ENCODE results near the gene DNAJB6. TPM values are rescaled to one million over a fixed set of nuclear protein-coding genes. Genes with fewer than 3 reads are reported as not detected.

DNAJB6 gene
- 264 to 288 TPM (median 268 TPM) in 3 replicates for total RNA-seq (2021)
- Bru-seq, nascent RNA: percentile 95 among the genes with signal in this experiment
- long read RNA-seq, experiment 1, full-length matches to known transcripts: 1,381 of 1,600 reads
- long read RNA-seq, experiment 1, partial matches to known transcripts: 77 of 1,600 reads
- long read RNA-seq, experiment 1, other reads (novel, unspliced or antisense): 142 of 1,600 reads
- long read RNA-seq, experiment 2, full-length matches to known transcripts: 210 of 347 reads
- long read RNA-seq, experiment 2, partial matches to known transcripts: 75 of 347 reads
- long read RNA-seq, experiment 2, other reads (novel, unspliced or antisense): 62 of 347 reads
- long read RNA-seq, experiment 3, transcript DNAJB6-204 (8 exons, 1,609 nt): major isoform, 493 of 624 reads
- long read RNA-seq, experiment 3, transcript DNAJB6-201 (10 exons, 2,527 nt): minor isoform, 33 of 624 reads
- long read RNA-seq, experiment 3, partial matches to known transcripts: 30 of 624 reads
- long read RNA-seq, experiment 3, other reads (novel, unspliced or antisense): 65 of 624 reads

DNA sequence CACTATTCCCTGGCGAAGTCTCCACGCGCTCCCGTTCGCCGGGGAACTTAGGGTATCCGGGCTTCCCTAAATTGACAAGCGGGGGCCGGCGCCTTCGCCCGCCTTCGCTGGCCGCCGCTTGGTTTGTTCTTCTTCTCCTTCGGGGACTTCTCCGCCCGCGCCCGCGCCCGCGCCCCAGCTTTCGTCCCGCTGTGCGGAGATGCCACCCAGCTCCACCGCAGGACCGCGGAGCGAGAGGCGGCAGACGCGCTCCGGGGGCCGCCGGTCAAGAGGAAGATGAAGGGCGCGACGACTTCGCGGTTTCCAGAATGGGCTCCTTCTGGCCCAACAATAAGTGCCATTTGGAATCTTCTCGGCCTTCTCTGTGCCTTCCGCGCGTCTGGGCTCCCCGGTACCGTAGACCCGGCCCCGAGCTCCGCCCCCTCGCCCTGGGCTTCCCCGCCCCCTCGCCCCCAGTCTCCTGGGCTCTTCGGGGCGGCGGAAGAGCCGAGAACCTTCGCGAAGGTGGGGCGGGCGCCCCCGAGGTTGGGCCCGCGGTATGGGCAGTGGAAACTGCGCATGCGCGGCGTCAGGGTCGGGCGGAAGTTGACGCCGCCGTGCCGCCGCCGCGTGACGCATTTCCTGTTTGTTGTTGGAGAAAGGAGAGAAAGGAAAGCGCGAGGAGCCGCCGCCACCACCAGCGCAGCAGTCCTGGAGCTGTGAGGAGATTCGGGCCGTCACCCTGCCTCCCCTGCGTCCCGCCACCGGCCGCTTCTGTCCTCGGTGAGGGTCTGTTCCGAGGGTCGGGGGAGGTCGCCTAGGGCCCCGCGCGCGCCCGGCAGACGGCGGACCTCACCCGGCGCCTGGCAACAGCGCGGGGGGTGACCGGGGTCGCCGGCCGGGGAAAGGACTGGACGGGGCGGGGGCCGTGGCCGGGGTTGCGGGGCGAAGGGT lies at the start of gene DNAJB6:
Gene DNAJB6 (plus strand): TSS at position 622 of the 933 bp plus-strand sequence. CDS start 21,569 bp downstream, outside the sequence.
- ChIA-PET POLR2A (interaction anchor here (0.5 to 2.9 kb wide), 5 partner anchors 14 to 29 kb away, joined by 3 to 12 read pairs (median 3); no protein-coding TSS in a partner anchor), CTCF (interaction anchor here (2.0 kb wide), 1 partner anchor 9 kb away, joined by 7 read pairs; no protein-coding TSS in a partner anchor)
- Mint-ChIP-seq H3K27ac (peak within 1 kb of the TSS; percentile 97), H3K4me1 (peaks cover 50% of the 10 kb centered on the region), H3K36me3 (peaks cover 32% of the 10 kb centered on the region), H3K4me3 (peak within 1 kb of the TSS; percentile 88), H3K27me3 (ENCODE audit: low read depth) (no peaks in the 10 kb centered on the region; the same call in 1 of the 2 replicates), H3K9me3 (no peaks in the 10 kb centered on the region)
- ATAC-seq (peak; percentile 83), DNase-seq (ENCODE audit: low spot score) (peak; percentile 94)
- no peak for TF ChIP-seq MXD4 (CRISPR knock-in tag; IDR thresholded peaks at IDR 0.05; ENCODE audit: borderline replicate concordance)
- TF ChIP-seq, protein P1, sequence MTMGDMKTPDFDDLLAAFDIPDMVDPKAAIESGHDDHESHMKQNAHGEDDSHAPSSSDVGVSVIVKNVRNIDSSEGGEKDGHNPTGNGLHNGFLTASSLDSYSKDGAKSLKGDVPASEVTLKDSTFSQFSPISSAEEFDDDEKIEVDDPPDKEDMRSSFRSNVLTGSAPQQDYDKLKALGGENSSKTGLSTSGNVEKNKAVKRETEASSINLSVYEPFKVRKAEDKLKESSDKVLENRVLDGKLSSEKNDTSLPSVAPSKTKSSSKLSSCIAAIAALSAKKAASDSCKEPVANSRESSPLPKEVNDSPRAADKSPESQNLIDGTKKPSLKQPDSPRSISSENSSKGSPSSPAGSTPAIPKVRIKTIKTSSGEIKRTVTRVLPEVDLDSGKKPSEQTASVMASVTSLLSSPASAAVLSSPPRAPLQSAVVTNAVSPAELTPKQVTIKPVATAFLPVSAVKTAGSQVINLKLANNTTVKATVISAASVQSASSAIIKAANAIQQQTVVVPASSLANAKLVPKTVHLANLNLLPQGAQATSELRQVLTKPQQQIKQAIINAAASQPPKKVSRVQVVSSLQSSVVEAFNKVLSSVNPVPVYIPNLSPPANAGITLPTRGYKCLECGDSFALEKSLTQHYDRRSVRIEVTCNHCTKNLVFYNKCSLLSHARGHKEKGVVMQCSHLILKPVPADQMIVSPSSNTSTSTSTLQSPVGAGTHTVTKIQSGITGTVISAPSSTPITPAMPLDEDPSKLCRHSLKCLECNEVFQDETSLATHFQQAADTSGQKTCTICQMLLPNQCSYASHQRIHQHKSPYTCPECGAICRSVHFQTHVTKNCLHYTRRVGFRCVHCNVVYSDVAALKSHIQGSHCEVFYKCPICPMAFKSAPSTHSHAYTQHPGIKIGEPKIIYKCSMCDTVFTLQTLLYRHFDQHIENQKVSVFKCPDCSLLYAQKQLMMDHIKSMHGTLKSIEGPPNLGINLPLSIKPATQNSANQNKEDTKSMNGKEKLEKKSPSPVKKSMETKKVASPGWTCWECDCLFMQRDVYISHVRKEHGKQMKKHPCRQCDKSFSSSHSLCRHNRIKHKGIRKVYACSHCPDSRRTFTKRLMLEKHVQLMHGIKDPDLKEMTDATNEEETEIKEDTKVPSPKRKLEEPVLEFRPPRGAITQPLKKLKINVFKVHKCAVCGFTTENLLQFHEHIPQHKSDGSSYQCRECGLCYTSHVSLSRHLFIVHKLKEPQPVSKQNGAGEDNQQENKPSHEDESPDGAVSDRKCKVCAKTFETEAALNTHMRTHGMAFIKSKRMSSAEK (CRISPR knock-in tag; IDR thresholded peaks at IDR 0.05; ENCODE audit: borderline replicate concordance): no peak
- TF ChIP-seq, protein P2, sequence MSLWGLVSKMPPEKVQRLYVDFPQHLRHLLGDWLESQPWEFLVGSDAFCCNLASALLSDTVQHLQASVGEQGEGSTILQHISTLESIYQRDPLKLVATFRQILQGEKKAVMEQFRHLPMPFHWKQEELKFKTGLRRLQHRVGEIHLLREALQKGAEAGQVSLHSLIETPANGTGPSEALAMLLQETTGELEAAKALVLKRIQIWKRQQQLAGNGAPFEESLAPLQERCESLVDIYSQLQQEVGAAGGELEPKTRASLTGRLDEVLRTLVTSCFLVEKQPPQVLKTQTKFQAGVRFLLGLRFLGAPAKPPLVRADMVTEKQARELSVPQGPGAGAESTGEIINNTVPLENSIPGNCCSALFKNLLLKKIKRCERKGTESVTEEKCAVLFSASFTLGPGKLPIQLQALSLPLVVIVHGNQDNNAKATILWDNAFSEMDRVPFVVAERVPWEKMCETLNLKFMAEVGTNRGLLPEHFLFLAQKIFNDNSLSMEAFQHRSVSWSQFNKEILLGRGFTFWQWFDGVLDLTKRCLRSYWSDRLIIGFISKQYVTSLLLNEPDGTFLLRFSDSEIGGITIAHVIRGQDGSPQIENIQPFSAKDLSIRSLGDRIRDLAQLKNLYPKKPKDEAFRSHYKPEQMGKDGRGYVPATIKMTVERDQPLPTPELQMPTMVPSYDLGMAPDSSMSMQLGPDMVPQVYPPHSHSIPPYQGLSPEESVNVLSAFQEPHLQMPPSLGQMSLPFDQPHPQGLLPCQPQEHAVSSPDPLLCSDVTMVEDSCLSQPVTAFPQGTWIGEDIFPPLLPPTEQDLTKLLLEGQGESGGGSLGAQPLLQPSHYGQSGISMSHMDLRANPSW (CRISPR knock-in tag; conservative IDR thresholded peaks at IDR 0.05; ENCODE audit: low read depth): no peak
- no peak for TF ChIP-seq GRHL2 (CRISPR knock-in tag; IDR thresholded peaks at IDR 0.05; ENCODE audit: insufficient replicate concordance, severe bottlenecking)
- TF ChIP-seq, protein P3, sequence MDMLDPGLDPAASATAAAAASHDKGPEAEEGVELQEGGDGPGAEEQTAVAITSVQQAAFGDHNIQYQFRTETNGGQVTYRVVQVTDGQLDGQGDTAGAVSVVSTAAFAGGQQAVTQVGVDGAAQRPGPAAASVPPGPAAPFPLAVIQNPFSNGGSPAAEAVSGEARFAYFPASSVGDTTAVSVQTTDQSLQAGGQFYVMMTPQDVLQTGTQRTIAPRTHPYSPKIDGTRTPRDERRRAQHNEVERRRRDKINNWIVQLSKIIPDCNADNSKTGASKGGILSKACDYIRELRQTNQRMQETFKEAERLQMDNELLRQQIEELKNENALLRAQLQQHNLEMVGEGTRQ (CRISPR knock-in tag; IDR thresholded peaks at IDR 0.05): no peak
- TF ChIP-seq ZNF423 (CRISPR knock-in tag; IDR thresholded peaks at IDR 0.05): no peak; the same call in 1 of the 2 replicates
- TF ChIP-seq, protein P4, sequence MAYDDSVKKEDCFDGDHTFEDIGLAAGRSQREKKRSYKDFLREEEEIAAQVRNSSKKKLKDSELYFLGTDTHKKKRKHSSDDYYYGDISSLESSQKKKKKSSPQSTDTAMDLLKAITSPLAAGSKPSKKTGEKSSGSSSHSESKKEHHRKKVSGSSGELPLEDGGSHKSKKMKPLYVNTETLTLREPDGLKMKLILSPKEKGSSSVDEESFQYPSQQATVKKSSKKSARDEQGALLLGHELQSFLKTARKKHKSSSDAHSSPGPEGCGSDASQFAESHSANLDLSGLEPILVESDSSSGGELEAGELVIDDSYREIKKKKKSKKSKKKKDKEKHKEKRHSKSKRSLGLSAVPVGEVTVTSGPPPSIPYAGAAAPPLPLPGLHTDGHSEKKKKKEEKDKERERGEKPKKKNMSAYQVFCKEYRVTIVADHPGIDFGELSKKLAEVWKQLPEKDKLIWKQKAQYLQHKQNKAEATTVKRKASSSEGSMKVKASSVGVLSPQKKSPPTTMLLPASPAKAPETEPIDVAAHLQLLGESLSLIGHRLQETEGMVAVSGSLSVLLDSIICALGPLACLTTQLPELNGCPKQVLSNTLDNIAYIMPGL (CRISPR knock-in tag; IDR thresholded peaks at IDR 0.05): peak; percentile 51; the same call in 1 of the 2 replicates
- TF ChIP-seq NFE2L1 (CRISPR knock-in tag; IDR thresholded peaks at IDR 0.05): 0 out of 2 replicates have a peak, but pooled peaks have one; percentile 47
- no peak for TF ChIP-seq NFATC4 (CRISPR knock-in tag; IDR thresholded peaks at IDR 0.05)
- TF ChIP-seq, protein P5, sequence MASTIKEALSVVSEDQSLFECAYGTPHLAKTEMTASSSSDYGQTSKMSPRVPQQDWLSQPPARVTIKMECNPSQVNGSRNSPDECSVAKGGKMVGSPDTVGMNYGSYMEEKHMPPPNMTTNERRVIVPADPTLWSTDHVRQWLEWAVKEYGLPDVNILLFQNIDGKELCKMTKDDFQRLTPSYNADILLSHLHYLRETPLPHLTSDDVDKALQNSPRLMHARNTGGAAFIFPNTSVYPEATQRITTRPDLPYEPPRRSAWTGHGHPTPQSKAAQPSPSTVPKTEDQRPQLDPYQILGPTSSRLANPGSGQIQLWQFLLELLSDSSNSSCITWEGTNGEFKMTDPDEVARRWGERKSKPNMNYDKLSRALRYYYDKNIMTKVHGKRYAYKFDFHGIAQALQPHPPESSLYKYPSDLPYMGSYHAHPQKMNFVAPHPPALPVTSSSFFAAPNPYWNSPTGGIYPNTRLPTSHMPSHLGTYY (CRISPR knock-in tag; IDR thresholded peaks at IDR 0.05): no peak
- peak; percentile 60 for TF ChIP-seq TEAD1 (CRISPR knock-in tag; IDR thresholded peaks at IDR 0.05)
- no peak for TF ChIP-seq CREB1 (CRISPR knock-in tag; IDR thresholded peaks at IDR 0.05)
- TF ChIP-seq ZNF121 (CRISPR knock-in tag; IDR thresholded peaks at IDR 0.05): no peak
- TF ChIP-seq, protein P6, sequence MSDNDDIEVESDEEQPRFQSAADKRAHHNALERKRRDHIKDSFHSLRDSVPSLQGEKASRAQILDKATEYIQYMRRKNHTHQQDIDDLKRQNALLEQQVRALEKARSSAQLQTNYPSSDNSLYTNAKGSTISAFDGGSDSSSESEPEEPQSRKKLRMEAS (CRISPR knock-in tag; IDR thresholded peaks at IDR 0.05): peak; percentile 43; the same call in 1 of the 2 replicates
- TF ChIP-seq, protein P7, sequence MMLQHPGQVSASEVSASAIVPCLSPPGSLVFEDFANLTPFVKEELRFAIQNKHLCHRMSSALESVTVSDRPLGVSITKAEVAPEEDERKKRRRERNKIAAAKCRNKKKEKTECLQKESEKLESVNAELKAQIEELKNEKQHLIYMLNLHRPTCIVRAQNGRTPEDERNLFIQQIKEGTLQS (CRISPR knock-in tag; conservative IDR thresholded peaks at IDR 0.05): no peak
- TF ChIP-seq, protein P8, sequence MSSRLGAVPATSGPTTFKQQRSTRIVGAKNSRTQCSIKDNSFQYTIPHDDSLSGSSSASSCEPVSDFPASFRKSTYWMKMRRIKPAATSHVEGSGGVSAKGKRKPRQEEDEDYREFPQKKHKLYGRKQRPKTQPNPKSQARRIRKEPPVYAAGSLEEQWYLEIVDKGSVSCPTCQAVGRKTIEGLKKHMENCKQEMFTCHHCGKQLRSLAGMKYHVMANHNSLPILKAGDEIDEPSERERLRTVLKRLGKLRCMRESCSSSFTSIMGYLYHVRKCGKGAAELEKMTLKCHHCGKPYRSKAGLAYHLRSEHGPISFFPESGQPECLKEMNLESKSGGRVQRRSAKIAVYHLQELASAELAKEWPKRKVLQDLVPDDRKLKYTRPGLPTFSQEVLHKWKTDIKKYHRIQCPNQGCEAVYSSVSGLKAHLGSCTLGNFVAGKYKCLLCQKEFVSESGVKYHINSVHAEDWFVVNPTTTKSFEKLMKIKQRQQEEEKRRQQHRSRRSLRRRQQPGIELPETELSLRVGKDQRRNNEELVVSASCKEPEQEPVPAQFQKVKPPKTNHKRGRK (CRISPR knock-in tag; IDR thresholded peaks at IDR 0.05; ENCODE audit: borderline replicate concordance): no peak
- peak; percentile 71; the same call in 1 of the 2 replicates for TF ChIP-seq ZNF232 (CRISPR knock-in tag; IDR thresholded peaks at IDR 0.05)
- no peak for TF ChIP-seq TP53 (CRISPR knock-in tag; IDR thresholded peaks at IDR 0.05)
- TF ChIP-seq CREM (CRISPR knock-in tag; IDR thresholded peaks at IDR 0.05): peak; percentile 96
- no peak for TF ChIP-seq GTF2I (CRISPR knock-in tag; conservative IDR thresholded peaks at IDR 0.05)

Measured in WTC11 (cell line).